ENCODE data around the gene PTPRD. TPM values are rescaled to one million over a fixed set of nuclear protein-coding genes. Genes with fewer than 3 reads are reported as not detected.

PTPRD gene
- total and polyA plus RNA-seq, 2 donors from 2014 or later = 6.4 to 78.9 TPM

- Histone ChIP-seq H3K9me3 (ENCODE audit: control insufficient read depth in 2 of 3, insufficient read depth in 1 of 3, low read length in 3 of 3) (no peaks in the 10 kb centered on the region), H3K4me1 (ENCODE audit: control insufficient read depth in 2 of 3, insufficient read depth in 2 of 3, low read depth in 1 of 3, low read length in 3 of 3) (no peaks in the 10 kb centered on the region), H3K4me3 (ENCODE audit: low read length in 3 of 3) (no peak overlapping the region), H3K9ac (ENCODE audit: low read length in 3 of 3) (no peak overlapping the region), H3K36me3 (ENCODE audit: control insufficient read depth in 2 of 3, insufficient read depth in 3 of 3, low read length in 3 of 3) (no peaks in the 10 kb centered on the region), H3K27me3 (ENCODE audit: control insufficient read depth, insufficient read depth, low read length) (no peaks in the 10 kb centered on the region), H3K27ac (ENCODE audit: low read depth in 2 of 2, low read length in 2 of 2) (no peak overlapping the region)
- DNase-seq (no peak), FAIRE-seq (no peak)
- intact Hi-C loops (cut with DNase I) = no loop called here
- TF ChIP-seq, protein P1, sequence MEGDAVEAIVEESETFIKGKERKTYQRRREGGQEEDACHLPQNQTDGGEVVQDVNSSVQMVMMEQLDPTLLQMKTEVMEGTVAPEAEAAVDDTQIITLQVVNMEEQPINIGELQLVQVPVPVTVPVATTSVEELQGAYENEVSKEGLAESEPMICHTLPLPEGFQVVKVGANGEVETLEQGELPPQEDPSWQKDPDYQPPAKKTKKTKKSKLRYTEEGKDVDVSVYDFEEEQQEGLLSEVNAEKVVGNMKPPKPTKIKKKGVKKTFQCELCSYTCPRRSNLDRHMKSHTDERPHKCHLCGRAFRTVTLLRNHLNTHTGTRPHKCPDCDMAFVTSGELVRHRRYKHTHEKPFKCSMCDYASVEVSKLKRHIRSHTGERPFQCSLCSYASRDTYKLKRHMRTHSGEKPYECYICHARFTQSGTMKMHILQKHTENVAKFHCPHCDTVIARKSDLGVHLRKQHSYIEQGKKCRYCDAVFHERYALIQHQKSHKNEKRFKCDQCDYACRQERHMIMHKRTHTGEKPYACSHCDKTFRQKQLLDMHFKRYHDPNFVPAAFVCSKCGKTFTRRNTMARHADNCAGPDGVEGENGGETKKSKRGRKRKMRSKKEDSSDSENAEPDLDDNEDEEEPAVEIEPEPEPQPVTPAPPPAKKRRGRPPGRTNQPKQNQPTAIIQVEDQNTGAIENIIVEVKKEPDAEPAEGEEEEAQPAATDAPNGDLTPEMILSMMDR (IDR thresholded peaks at IDR 0.05; ENCODE audit: borderline replicate concordance, extremely low read depth, insufficient read depth) = no peak
Measured at GRCh38 chr9:8430945-8431344, 2181.9 kb downstream of the PTPRD start.

- Histone ChIP-seq H3K27ac (ENCODE audit: low read depth in 2 of 2, low read length in 2 of 2) (no peak overlapping the region), H3K9me3 (ENCODE audit: control insufficient read depth in 2 of 3, insufficient read depth in 1 of 3, low read length in 3 of 3) (no peaks in the 10 kb centered on the region), H3K36me3 (ENCODE audit: control insufficient read depth in 2 of 3, insufficient read depth in 3 of 3, low read length in 3 of 3) (no peaks in the 10 kb centered on the region), H3K9ac (ENCODE audit: low read length in 3 of 3) (no peak overlapping the region), H3K4me1 (ENCODE audit: control insufficient read depth in 2 of 3, insufficient read depth in 2 of 3, low read depth in 1 of 3, low read length in 3 of 3) (no peaks in the 10 kb centered on the region), H3K4me3 (ENCODE audit: low read length in 3 of 3) (no peak overlapping the region), H3K27me3 (ENCODE audit: control insufficient read depth, insufficient read depth, low read length) (no peaks in the 10 kb centered on the region)
- intact Hi-C loops (cut with DNase I) = no loop called here
- TF ChIP-seq, protein P1 (IDR thresholded peaks at IDR 0.05; ENCODE audit: borderline replicate concordance, extremely low read depth, insufficient read depth) = no peak
- FAIRE-seq = no peak
- no peak for DNase-seq
Measured at GRCh38 chr9:8429768-8430167, 2183.0 kb downstream of the PTPRD start.

DNA sequence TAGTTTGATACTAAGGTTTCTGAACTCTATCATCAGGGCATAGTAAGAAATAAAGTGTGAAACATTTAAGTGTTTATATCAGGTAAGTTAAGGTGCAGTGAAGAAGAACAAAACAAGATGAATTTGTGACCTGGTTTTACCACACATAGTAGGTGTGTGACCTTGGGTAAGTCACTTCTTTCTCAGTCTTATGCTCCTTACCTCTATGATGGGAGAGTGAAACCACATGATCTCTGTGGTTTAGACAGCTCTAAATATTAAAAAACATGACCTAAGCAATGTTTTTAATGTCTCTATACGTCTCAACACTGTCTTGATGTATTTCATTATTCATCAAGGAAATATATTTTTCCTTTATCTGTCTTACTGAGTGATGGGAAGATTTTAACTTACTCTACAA lies 2183.6 kb downstream of the PTPRD start:
- no peak overlapping the region for H3K27ac ChIP-seq (ENCODE audit: low read depth in 2 of 2, low read length in 2 of 2)
- DNase-seq (no peak), FAIRE-seq (no peak)
- no peaks in the 10 kb centered on the region for H3K27me3 ChIP-seq (ENCODE audit: control insufficient read depth, insufficient read depth, low read length)
- H3K4me3 ChIP-seq (ENCODE audit: low read length in 3 of 3) = no peak overlapping the region
- H3K9me3 ChIP-seq (ENCODE audit: control insufficient read depth in 2 of 3, insufficient read depth in 1 of 3, low read length in 3 of 3) = no peaks in the 10 kb centered on the region
- TF ChIP-seq, protein P1 (IDR thresholded peaks at IDR 0.05; ENCODE audit: borderline replicate concordance, extremely low read depth, insufficient read depth) = no peak
- H3K36me3 ChIP-seq (ENCODE audit: control insufficient read depth in 2 of 3, insufficient read depth in 3 of 3, low read length in 3 of 3) = no peaks in the 10 kb centered on the region
- H3K9ac ChIP-seq (ENCODE audit: low read length in 3 of 3) = no peak overlapping the region
- intact Hi-C loops (cut with DNase I) = no loop called here
- no peaks in the 10 kb centered on the region for H3K4me1 ChIP-seq (ENCODE audit: control insufficient read depth in 2 of 3, insufficient read depth in 2 of 3, low read depth in 1 of 3, low read length in 3 of 3)

- H3K9me3 ChIP-seq (ENCODE audit: control insufficient read depth in 2 of 3, insufficient read depth in 1 of 3, low read length in 3 of 3) = no peaks in the 10 kb centered on the region
- H3K9ac ChIP-seq (ENCODE audit: low read length in 3 of 3) = no peak overlapping the region
- FAIRE-seq (no peak), DNase-seq (no peak)
- no peak overlapping the region for H3K27ac ChIP-seq (ENCODE audit: low read depth in 2 of 2, low read length in 2 of 2)
- no peaks in the 10 kb centered on the region for H3K4me1 ChIP-seq (ENCODE audit: control insufficient read depth in 2 of 3, insufficient read depth in 2 of 3, low read depth in 1 of 3, low read length in 3 of 3)
- intact Hi-C loops (cut with DNase I) = no loop called here
- H3K36me3 ChIP-seq (ENCODE audit: control insufficient read depth in 2 of 3, insufficient read depth in 3 of 3, low read length in 3 of 3) = no peaks in the 10 kb centered on the region
- TF ChIP-seq, protein P1 (IDR thresholded peaks at IDR 0.05; ENCODE audit: borderline replicate concordance, extremely low read depth, insufficient read depth) = no peak
- no peaks in the 10 kb centered on the region for H3K27me3 ChIP-seq (ENCODE audit: control insufficient read depth, insufficient read depth, low read length)
- no peak overlapping the region for H3K4me3 ChIP-seq (ENCODE audit: low read length in 3 of 3)
Measured at GRCh38 chr9:8428389-8428788, 2184.4 kb downstream of the PTPRD start.

Measured in kidney (tissue), 14 donors.